ENCODE results near the gene PKIB.

PKIB gene

GRCh38 chr6:122752459-122752858 lies 142.3 kb downstream of the PKIB start:
- no peak for DNase-seq

GRCh38 chr6:122753000-122753687 lies 142.9 kb downstream of the PKIB start:
- DNase-seq: no peak

GRCh38 chr6:122753688-122754056 lies 143.5 kb downstream of the PKIB start:
- peak; percentile 73 for DNase-seq

GRCh38 chr6:122754191-122754731 lies 144.1 kb downstream of the PKIB start:
- no peak for DNase-seq

- no peak for DNase-seq
Measured at GRCh38 chr6:122755901-122756300, 145.7 kb downstream of the PKIB start.

- DNase-seq: no peak
Measured at GRCh38 chr6:122758927-122759334, 148.7 kb downstream of the PKIB start.

- DNase-seq: no peak
Measured at GRCh38 chr6:122760330-122760729, 150.1 kb downstream of the PKIB start.

GRCh38 chr6:122766256-122766655 lies 156.1 kb downstream of the PKIB start:
- DNase-seq: no peak

GRCh38 chr6:122770835-122771601 lies 160.8 kb downstream of the PKIB start:
- no peak for DNase-seq

- no peak for DNase-seq
Measured at GRCh38 chr6:122772724-122773415, 162.7 kb downstream of the PKIB start.
